Measurements from ENCODE around the gene CNTNAP5. TPM values are rescaled to one million over a fixed set of nuclear protein-coding genes. Genes with fewer than 3 reads are reported as not detected.

The CNTNAP5 gene
- total and polyA plus RNA-seq, 7 experiments from 2014 or later: not detected

DNA sequence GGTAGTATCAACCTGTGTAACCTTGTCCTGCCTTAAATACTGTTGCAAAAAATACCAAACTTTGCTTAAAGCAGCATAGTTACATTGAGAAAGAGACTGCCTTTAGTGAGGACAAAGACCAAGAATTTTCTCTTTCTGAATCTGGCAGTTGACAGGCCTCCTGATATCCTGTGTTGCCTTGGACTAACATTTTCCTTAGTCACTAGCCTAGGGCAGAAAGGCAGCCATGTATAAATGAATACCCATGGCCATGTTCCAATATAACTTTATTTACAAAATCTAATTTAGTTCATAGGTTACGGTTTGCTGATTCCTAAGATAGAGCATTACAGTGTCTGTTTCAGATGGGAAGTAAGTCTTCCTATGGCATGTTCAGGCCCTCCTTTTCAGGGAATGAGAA, 895.4 kb downstream of the CNTNAP5 start:
- no peak overlapping the region for H3K4me3 Mint-ChIP-seq
- no peaks in the 10 kb centered on the region for H3K36me3 ChIP-seq (ENCODE audit: control insufficient read depth in 2 of 3, insufficient read depth in 3 of 3, low read length in 3 of 3)
- H3K27me3 Mint-ChIP-seq: peaks cover 0 to 3% (median 0%) of the 10 kb centered on the region in 5 donors
- no peak for ATAC-seq
- H3K4me3 ChIP-seq (ENCODE audit: low read length): no peak overlapping the region
- H3K27ac Mint-ChIP-seq: no peak overlapping the region
- H3K27ac ChIP-seq (ENCODE audit: low read depth, low read length): no peak overlapping the region
- intact Hi-C loops (cut with micrococcal nuclease): no loop called here
- H3K36me3 Mint-ChIP-seq: no peaks in the 10 kb centered on the region
- no peaks in the 10 kb centered on the region for H3K4me1 Mint-ChIP-seq
- peaks cover 2 to 34% (median 7%) of the 10 kb centered on the region in 11 donors for H3K9me3 Mint-ChIP-seq
- H3K4me1 ChIP-seq (ENCODE audit: control insufficient read depth in 2 of 2, insufficient read depth in 2 of 2, low read length in 2 of 2): no peaks in the 10 kb centered on the region
- no peaks in the 10 kb centered on the region for H3K9me3 ChIP-seq (ENCODE audit: control insufficient read depth in 2 of 3, low read length in 3 of 3)
- DNase-seq: no peak
- POLR2A ChIA-PET: no interaction called here
- H3K27me3 ChIP-seq (ENCODE audit: control insufficient read depth in 2 of 2, insufficient read depth in 2 of 2, low read length in 2 of 2): no peaks in the 10 kb centered on the region
- CTCF ChIA-PET: no interaction called here

DNA sequence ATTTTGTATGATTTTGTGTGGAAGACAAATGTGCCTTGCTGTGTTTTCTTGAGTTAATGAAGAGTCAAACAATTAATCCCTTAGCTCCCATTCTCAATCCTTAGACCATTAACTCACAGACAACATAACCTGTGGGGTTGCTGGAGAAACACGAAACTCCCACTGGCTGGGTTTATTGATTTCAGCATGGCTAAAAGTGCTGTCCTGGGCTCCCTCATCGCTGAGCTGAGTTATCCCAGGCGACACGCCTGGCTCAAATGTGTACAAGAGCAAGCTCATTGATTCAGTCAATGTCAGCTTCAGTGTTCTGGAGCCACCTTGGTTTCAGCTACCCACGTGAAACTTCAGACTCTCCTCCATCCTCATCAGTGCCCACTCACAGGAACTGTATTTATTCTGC, 896.1 kb downstream of the CNTNAP5 start:
- H3K36me3 Mint-ChIP-seq: no peaks in the 10 kb centered on the region
- H3K9me3 Mint-ChIP-seq: peaks cover 2 to 34% (median 7%) of the 10 kb centered on the region in 11 donors
- no peak for ATAC-seq
- H3K27me3 Mint-ChIP-seq: peaks cover 0 to 3% (median 0%) of the 10 kb centered on the region in 5 donors
- H3K27ac Mint-ChIP-seq: no peak overlapping the region
- H3K4me1 Mint-ChIP-seq: no peaks in the 10 kb centered on the region
- Histone ChIP-seq H3K4me1 (ENCODE audit: control insufficient read depth in 2 of 2, insufficient read depth in 2 of 2, low read length in 2 of 2) (no peaks in the 10 kb centered on the region), H3K27ac (ENCODE audit: low read depth, low read length) (no peak overlapping the region), H3K27me3 (ENCODE audit: control insufficient read depth in 2 of 2, insufficient read depth in 2 of 2, low read length in 2 of 2) (no peaks in the 10 kb centered on the region), H3K36me3 (ENCODE audit: control insufficient read depth in 2 of 3, insufficient read depth in 3 of 3, low read length in 3 of 3) (no peaks in the 10 kb centered on the region), H3K9me3 (ENCODE audit: control insufficient read depth in 2 of 3, low read length in 3 of 3) (no peaks in the 10 kb centered on the region), H3K4me3 (ENCODE audit: low read length) (no peak overlapping the region)
- intact Hi-C loops (cut with micrococcal nuclease): no loop called here
- POLR2A ChIA-PET: no interaction called here
- no peak for DNase-seq
- CTCF ChIA-PET: no interaction called here
- no peak overlapping the region for H3K4me3 Mint-ChIP-seq

DNA sequence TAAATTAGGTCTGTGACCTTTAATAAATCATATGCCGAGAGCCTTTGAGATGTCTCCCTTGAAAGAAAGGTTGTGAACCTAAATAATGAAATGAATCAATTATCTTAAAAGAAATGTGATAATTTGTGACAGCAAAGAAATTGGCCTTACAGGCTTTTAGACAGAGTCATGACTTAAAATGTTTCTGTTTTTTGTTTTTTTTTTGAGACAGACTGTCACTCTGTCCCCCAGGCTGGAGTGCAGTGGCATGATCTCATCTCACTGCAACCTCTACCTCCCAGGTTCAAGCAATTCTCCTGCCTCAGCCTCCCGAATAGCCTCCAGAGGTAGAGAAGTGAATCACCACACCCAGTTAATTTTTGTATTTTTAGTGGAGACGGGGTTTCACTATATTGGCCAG, 898.0 kb downstream of the CNTNAP5 start:
- no peak overlapping the region for H3K4me3 Mint-ChIP-seq
- H3K27ac ChIP-seq (ENCODE audit: low read depth, low read length): no peak overlapping the region
- H3K4me1 ChIP-seq (ENCODE audit: control insufficient read depth in 2 of 2, insufficient read depth in 2 of 2, low read length in 2 of 2): no peaks in the 10 kb centered on the region
- ATAC-seq: no peak
- H3K27me3 Mint-ChIP-seq: peaks cover 0 to 3% (median 0%) of the 10 kb centered on the region in 5 donors
- POLR2A ChIA-PET: no interaction called here
- H3K36me3 ChIP-seq (ENCODE audit: control insufficient read depth in 2 of 3, insufficient read depth in 3 of 3, low read length in 3 of 3): no peaks in the 10 kb centered on the region
- H3K9me3 ChIP-seq (ENCODE audit: control insufficient read depth in 2 of 3, low read length in 3 of 3): peaks cover 0 to 4% (median 0%) of the 10 kb centered on the region in 3 experiments
- CTCF ChIA-PET: no interaction called here
- no peaks in the 10 kb centered on the region for H3K27me3 ChIP-seq (ENCODE audit: control insufficient read depth in 2 of 2, insufficient read depth in 2 of 2, low read length in 2 of 2)
- H3K4me1 Mint-ChIP-seq: no peaks in the 10 kb centered on the region
- intact Hi-C loops (cut with micrococcal nuclease): no loop called here
- H3K36me3 Mint-ChIP-seq: no peaks in the 10 kb centered on the region
- H3K4me3 ChIP-seq (ENCODE audit: low read length): no peak overlapping the region
- DNase-seq: no peak
- H3K27ac Mint-ChIP-seq: no peak overlapping the region
- H3K9me3 Mint-ChIP-seq: peaks cover under 1 to 24% (median 12%) of the 10 kb centered on the region in 11 donors

DNA sequence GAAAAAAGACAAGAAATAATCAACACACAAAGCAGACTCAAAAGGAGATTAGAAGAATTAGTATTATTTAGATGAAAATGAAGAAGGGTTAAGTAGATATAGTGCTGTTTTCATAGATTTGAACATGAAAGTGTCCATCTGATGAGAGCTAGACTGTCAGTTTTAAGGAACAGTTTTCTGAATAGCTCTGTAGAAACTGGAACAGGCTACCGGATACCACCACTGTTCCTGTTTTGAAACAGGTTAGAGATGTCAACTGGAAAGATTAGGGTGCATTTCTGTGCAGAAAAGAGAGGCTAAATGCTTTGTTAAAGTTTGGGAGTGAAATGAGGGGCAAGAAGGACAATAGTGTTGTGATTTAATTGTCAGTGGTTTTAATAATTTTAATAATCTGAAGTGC, 908.8 kb downstream of the CNTNAP5 start:
- H3K27me3 Mint-ChIP-seq: no peaks in the 10 kb centered on the region
- H3K36me3 ChIP-seq (ENCODE audit: control insufficient read depth in 2 of 3, insufficient read depth in 3 of 3, low read length in 3 of 3): no peaks in the 10 kb centered on the region
- H3K4me3 Mint-ChIP-seq: no peak overlapping the region

DNA sequence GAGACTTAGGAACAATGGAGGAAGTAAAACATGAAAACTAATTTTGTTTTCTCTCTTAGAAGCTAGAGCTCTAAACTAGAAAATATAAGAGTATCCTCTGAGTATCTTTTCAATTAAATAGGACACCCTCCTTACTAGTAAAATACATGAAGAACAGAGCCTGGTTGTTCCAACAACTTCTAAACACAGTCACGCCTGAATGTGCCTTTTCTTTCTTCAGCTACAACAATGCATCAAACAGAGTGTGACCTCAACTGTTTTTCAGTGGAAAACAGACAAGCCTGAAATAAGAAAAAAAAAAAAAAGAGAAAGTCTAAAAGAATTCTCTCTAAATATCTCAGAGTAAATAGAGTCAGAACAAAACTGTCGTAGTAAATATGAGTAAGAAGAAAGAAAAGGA, 928.8 kb downstream of the CNTNAP5 start:
- H3K4me1 Mint-ChIP-seq: peaks cover 0 to 1% (median 0%) of the 10 kb centered on the region in 7 donors
- no peaks in the 10 kb centered on the region for H3K9me3 ChIP-seq (ENCODE audit: control insufficient read depth in 2 of 3, low read length in 3 of 3)
- H3K36me3 Mint-ChIP-seq: peaks cover 0 to 3% (median 0%) of the 10 kb centered on the region in 5 donors
- DNase-seq: no peak
- ChIA-PET CTCF (no interaction called here), POLR2A (no interaction called here)
- no peaks in the 10 kb centered on the region for H3K27me3 Mint-ChIP-seq
- H3K27me3 ChIP-seq (ENCODE audit: control insufficient read depth in 2 of 2, insufficient read depth in 2 of 2, low read length in 2 of 2): no peaks in the 10 kb centered on the region
- H3K27ac ChIP-seq (ENCODE audit: low read depth, low read length): no peak overlapping the region
- no peak overlapping the region for H3K4me3 ChIP-seq (ENCODE audit: low read length)
- H3K9me3 Mint-ChIP-seq: peaks cover 5 to 41% (median 6%) of the 10 kb centered on the region in 11 donors
- no peak overlapping the region for H3K27ac Mint-ChIP-seq
- intact Hi-C loops (cut with micrococcal nuclease): no loop called here
- H3K4me1 ChIP-seq (ENCODE audit: control insufficient read depth in 2 of 2, insufficient read depth in 2 of 2, low read length in 2 of 2): no peaks in the 10 kb centered on the region
- no peak for ATAC-seq
- H3K4me3 Mint-ChIP-seq: no peak overlapping the region
- H3K36me3 ChIP-seq (ENCODE audit: control insufficient read depth in 2 of 3, insufficient read depth in 3 of 3, low read length in 3 of 3): no peaks in the 10 kb centered on the region

More for the DNA sequence above, 908.8 kb downstream of the CNTNAP5 start:
- no peak overlapping the region for H3K27ac ChIP-seq (ENCODE audit: low read depth, low read length)
- no peaks in the 10 kb centered on the region for H3K9me3 ChIP-seq (ENCODE audit: control insufficient read depth in 2 of 3, low read length in 3 of 3)
- peaks cover 2 to 26% (median 8%) of the 10 kb centered on the region in 11 donors for H3K9me3 Mint-ChIP-seq
- intact Hi-C loops (cut with micrococcal nuclease): no loop called here
- ChIA-PET CTCF (no interaction called here), POLR2A (no interaction called here)
- H3K27ac Mint-ChIP-seq: no peak overlapping the region
- H3K4me1 Mint-ChIP-seq: no peaks in the 10 kb centered on the region
- H3K27me3 ChIP-seq (ENCODE audit: control insufficient read depth in 2 of 2, insufficient read depth in 2 of 2, low read length in 2 of 2): no peaks in the 10 kb centered on the region
- H3K4me3 ChIP-seq (ENCODE audit: low read length): no peak overlapping the region
- DNase-seq (no peak), ATAC-seq (no peak)
- H3K4me1 ChIP-seq (ENCODE audit: control insufficient read depth in 2 of 2, insufficient read depth in 2 of 2, low read length in 2 of 2): no peaks in the 10 kb centered on the region
- H3K36me3 Mint-ChIP-seq: no peaks in the 10 kb centered on the region

DNA sequence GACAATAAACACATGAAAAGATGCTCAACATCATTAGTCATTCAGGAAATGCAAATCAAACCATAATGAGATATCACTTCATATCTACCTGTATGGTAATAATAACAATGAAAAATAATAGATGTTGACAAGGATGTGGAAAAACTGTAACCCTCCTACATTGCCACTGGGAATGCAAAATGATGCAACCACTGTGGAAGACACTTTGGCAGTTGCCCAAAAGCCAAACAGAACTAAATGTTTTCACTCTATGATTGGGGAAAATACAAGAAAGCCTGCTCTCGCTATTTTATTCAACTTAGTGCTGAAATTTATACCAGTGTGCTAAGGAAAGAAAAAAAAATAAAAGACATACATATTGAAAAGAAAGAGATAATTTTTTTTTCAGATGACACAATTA, 934.5 kb downstream of the CNTNAP5 start:
- ATAC-seq (no peak), DNase-seq (no peak)
- Mint-ChIP-seq H3K4me3 (no peak overlapping the region), H3K27ac (no peak overlapping the region), H3K27me3 (no peaks in the 10 kb centered on the region), H3K36me3 (no peaks in the 10 kb centered on the region), H3K9me3 (peaks cover 0 to 19% (median 3%) of the 10 kb centered on the region in 11 donors), H3K4me1 (no peaks in the 10 kb centered on the region)
- H3K36me3 ChIP-seq (ENCODE audit: control insufficient read depth in 2 of 3, insufficient read depth in 3 of 3, low read length in 3 of 3): no peaks in the 10 kb centered on the region
- H3K9me3 ChIP-seq (ENCODE audit: control insufficient read depth in 2 of 3, low read length in 3 of 3): no peaks in the 10 kb centered on the region
- no peak overlapping the region for H3K27ac ChIP-seq (ENCODE audit: low read depth, low read length)
- POLR2A ChIA-PET: no interaction called here
- H3K4me3 ChIP-seq (ENCODE audit: low read length): no peak overlapping the region
- CTCF ChIA-PET: no interaction called here
- no peaks in the 10 kb centered on the region for H3K4me1 ChIP-seq (ENCODE audit: control insufficient read depth in 2 of 2, insufficient read depth in 2 of 2, low read length in 2 of 2)
- H3K27me3 ChIP-seq (ENCODE audit: control insufficient read depth in 2 of 2, insufficient read depth in 2 of 2, low read length in 2 of 2): no peaks in the 10 kb centered on the region
- intact Hi-C loops (cut with micrococcal nuclease): no loop called here

DNA sequence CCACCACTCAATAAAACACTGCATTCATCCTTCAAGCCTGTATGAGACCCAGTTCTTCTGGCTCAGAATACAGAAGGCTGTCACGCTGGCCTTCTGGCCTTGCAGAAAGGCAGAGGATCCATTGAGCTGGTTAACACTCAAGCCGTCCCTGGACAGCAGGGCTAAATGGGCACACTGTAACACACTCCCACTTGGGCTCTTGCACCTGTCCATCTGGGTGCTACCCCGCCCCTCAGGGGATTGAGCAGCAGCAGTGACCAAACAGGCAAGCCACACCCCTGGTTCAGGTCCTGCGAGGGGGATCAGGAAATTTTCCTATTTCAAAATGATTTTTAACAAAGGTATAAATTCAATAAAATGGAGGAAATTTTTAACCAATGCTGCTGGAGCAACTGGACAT, 936.0 kb downstream of the CNTNAP5 start:
- CTCF ChIA-PET: no interaction called here
- DNase-seq: no peak
- Histone ChIP-seq H3K4me3 (ENCODE audit: low read length) (no peak overlapping the region), H3K36me3 (ENCODE audit: control insufficient read depth in 2 of 3, insufficient read depth in 3 of 3, low read length in 3 of 3) (no peaks in the 10 kb centered on the region), H3K27me3 (ENCODE audit: control insufficient read depth in 2 of 2, insufficient read depth in 2 of 2, low read length in 2 of 2) (no peaks in the 10 kb centered on the region), H3K9me3 (ENCODE audit: control insufficient read depth in 2 of 3, low read length in 3 of 3) (no peaks in the 10 kb centered on the region), H3K4me1 (ENCODE audit: control insufficient read depth in 2 of 2, insufficient read depth in 2 of 2, low read length in 2 of 2) (no peaks in the 10 kb centered on the region), H3K27ac (ENCODE audit: low read depth, low read length) (no peak overlapping the region)
- ATAC-seq: no peak
- Mint-ChIP-seq H3K4me3 (no peak overlapping the region), H3K4me1 (no peaks in the 10 kb centered on the region), H3K36me3 (no peaks in the 10 kb centered on the region), H3K27ac (no peak overlapping the region), H3K9me3 (peaks cover 0 to 15% (median 3%) of the 10 kb centered on the region in 11 donors), H3K27me3 (no peaks in the 10 kb centered on the region)
- POLR2A ChIA-PET: no interaction called here
- intact Hi-C loops (cut with micrococcal nuclease): no loop called here
